A172 (cell line): ENCODE data around the gene PXT1. TPM values are rescaled to one million over a fixed set of nuclear protein-coding genes. Genes with fewer than 3 reads are reported as not detected.
"Not testable (repeated sequence)": the region's sequence is repeated elsewhere in the genome, so short reads cannot be mapped to it uniquely, and the experiment has no call there.

ENCODE experiments used
- DNase-seq: peaks from one replicate; pipeline ENCODE4 v3.0.0-alpha.2; 2015; ENCODE audit warnings: low spot score
- total RNA-seq: library from RNA; depleted of rRNA; stranded (reverse); fragments of >200 nt; shearing (Covaris generic); gene quantifications from 2 replicates; pipeline ENCODE4 v1.2.3, GENCODE V29; 2014; rRNA removed

The PXT1 gene, protein sequence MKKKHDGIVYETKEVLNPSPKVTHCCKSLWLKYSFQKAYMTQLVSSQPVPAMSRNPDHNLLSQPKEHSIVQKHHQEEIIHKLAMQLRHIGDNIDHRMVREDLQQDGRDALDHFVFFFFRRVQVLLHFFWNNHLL
- total RNA-seq = not detected in 2 replicates

DNA sequence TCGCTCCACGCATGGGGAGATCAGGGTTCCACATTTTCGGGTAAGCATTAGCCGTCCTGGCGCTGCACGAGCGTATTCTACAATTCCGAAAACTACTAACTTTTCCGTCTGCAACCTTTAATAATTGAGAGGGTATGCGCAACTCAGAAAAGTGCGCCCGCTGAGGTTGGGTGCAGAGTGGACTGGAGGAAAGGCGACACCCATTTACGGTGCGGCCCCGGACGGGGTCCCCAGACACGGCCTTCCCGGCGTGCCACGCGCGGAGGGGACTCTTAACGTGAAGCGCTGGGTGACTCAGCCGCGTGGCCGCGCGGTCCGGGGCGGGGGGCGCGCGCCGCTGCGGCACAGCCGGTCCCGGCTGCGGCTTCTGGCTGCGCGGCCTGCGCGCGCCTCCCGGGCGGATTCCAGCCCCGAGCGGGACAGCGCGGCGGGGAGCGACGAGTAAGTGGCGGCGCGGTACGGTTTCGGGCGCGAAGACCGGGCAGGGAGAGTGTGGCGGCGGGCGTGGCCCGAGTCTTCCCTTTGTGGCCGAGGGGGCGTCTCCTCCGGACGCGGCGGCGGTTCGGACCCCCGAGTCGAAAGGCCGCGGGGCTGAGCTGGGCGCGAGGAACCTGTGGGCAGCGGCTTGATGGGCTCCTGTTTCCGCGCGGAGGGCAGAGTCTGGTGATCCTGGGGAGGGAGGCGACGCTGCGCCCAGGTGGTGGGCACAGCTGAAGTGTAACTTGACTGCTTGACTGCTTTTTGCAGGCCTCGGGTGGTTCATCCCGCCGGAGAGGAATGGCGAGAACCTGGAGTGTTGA lies at the start of gene PXT1, which contains the start of gene KCTD20:
Gene PXT1, minus strand, starts transcription at position 184 of the 800 bp plus-strand sequence. CDS start 16,772 bp downstream, outside the sequence.
Gene KCTD20, plus strand, starts transcription at position 330 of the 800 bp plus-strand sequence. CDS start 27,098 bp downstream, outside the sequence.
- peak; percentile 64 for DNase-seq

GRCh38 chr6:36492092-36492491 lies 49.4 kb upstream of the PXT1 start:
- no peak for DNase-seq

GRCh38 chr6:36491378-36491965 lies 48.8 kb upstream of the PXT1 start:
- no peak for DNase-seq

DNA sequence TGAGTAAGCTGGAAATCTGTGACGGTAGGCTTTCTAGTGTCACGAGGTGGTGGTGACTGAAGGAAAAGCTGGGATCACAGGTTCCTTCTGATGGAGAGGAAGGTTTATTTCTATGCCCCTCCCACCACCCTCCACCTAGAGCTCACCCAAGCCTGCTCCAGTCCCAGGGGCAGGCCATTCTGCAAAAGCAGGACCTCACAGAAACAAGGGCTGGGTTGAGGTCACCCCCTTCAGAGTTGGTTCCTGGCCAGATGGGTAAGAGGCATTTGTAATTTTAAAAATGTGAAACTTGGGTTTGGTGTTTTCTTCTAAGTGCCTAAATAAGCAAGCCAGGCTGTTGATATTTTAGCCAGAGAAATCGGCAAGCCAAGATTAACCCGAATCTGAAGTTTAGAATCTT lies 46.8 kb upstream of the PXT1 start:
- DNase-seq = no peak

- no peak for DNase-seq
These were observed 45.6 kb upstream of the PXT1 start for GRCh38 chr6:36488221-36488620.

DNA sequence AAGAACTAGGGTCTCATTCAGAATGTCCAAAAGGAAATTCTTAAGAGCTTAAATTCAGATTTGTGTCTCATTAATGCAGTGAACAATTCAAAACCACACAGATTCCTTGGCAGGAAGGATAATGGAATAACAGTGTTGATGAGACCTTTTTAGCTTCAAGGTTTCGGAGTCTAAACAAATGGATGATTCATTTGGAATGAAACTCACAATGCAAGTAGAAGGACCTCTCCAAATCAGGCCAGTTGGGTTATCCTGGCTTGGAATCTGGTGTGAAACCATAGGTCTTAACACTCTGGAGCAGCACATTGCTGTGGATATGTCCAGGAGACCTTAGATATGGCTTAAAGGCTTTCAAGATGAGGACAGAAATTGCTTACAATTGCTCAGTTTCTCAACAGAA lies 45.0 kb upstream of the PXT1 start:
- no peak for DNase-seq

DNA sequence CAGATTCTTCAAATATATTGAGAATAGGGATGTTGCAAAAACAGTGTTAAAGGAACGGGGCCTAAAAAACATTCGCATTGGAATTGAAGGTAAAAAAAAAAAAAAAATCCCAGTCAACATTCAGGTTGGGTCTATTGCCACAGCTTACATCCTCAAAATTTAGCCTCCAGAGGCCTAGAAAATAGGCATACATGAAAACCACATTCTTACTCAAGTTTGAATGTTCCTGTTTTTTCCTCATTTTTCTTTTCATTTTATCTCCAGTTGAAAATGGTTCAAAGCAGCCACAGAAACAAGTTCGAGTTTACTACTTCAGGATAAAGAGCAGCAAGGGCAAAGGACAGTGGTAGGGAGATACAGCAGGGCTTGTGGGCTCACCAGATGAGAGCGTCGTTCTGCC lies 42.1 kb upstream of the PXT1 start:
- no peak for DNase-seq

DNA sequence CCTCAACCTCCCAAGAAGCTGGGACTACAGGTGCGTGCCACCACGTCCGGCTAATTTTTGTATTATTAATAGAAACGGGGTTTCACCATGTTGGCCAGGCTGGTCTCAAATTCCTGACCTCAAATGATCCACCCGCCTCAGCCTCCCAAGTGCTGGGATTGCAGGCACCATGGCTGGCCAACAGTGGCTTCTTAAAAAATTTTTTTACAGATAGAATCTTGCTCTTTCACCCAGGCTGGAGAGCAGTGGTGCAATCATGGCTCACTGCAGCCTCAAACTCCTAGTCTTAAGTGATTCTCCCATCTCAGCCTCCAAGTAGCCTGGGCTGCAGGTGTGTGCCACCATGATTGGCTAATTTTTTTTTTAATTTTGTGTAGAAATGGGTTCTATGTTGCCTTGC lies 40.7 kb upstream of the PXT1 start:
- not testable (repeated sequence) for DNase-seq

GRCh38 chr6:36479256-36479655 lies 36.6 kb upstream of the PXT1 start:
- no peak for DNase-seq

DNA sequence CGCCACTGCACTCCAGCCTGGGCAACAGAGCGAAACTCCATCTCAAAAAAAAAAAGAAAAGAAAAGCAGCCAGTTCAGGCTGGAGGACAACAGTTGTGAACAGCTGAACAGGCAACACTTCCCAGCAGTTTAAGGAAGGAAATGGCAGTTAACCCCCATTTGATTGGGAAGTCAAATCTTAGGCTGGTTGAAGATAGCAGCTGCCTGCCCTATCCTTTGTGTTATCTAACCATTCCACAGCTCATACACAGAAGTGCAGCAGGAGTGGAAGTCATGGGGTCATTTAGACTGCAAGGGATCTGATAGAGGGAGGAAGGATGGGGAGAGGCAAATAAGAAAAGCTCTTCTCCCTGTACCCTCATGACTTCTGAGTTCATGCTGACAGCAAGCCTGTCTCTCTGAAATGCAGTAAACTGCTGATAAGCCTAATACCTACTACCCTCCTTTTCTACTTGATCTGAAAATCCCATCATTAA lies 35.4 kb upstream of the PXT1 start:
- DNase-seq = no peak

- DNase-seq = no peak
These were observed 27.3 kb upstream of the PXT1 start for GRCh38 chr6:36469946-36470345.

DNA sequence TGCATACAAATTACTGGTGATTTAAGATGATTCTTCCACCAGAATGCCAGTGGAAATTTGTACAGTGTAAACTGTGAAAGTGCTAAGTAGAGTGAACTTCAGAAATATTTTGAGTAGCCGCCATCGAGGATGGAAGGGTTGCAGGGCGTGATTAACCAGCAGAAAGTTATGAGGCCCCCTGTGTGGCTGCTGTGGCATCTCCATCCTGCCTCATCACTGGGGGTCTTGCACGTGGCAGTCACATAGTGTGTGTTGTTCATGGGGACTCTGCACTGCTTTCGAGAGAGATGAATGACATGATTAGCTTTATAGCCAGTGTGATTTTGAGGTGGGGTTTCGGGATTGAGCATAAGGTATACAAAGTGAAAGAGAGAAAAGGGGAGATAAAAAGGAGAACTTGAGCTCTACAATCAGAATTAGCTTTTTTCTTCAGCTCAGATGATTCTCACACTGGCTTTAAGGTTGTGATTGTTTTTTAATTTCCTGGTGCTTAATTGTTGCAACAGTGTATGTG lies 26.6 kb upstream of the PXT1 start:
- DNase-seq = no peak

DNA sequence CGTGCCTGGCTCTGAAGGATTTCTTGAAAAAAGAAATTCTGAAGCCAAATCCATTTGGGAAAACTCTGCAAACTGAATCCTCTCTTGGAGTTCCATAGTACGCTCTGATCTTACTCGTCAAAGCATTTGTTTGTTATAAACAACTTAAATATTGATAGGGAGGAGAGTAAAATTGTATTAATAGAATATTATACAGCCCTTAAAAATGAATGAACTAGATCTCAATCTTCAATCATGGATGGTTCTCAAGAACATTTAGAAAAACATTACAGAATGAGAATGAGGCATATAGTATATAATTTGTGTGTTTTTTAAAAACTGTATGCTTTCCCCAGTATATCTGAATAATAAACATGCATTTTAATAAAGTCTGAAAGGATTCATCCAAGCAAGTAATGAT lies 25.0 kb upstream of the PXT1 start:
- no peak for DNase-seq

DNA sequence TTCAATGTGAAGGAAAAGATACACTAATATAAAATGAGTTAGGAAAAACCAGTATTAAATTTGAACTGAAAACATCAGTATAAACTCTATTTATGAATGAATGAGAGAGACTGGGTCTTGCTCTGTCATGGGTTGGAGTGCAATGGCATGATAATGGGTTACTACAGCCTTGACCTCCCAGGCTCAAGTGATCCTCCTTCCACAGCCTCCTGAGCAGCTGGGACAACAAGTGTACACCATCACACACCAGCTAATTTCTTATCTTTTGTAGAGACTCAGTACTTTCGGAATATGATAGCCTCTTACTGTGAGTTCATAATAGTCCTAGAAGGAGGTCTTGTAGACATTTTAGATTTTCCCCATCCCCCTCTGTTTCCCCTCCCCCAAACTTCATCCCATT lies 21.6 kb upstream of the PXT1 start:
- no peak for DNase-seq

DNA sequence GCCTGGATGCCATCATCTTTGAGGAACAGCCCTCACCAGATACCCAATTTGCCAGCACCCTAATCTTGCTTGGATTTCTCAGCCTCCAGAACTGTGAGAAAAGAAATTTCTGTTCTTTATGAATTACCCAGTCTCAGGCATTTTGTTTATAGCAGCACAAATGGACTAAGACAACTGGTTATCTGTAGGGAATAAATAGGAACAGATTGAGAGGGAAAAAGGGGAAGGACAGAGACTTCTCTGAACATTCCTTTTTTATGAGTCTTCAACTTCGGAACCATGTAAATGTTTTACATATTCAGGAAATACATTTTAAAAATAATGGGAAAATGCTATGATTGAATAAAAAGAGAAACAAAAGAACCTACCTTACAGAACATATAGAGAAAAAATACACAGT lies 21.0 kb upstream of the PXT1 start:
- no peak for DNase-seq

DNA sequence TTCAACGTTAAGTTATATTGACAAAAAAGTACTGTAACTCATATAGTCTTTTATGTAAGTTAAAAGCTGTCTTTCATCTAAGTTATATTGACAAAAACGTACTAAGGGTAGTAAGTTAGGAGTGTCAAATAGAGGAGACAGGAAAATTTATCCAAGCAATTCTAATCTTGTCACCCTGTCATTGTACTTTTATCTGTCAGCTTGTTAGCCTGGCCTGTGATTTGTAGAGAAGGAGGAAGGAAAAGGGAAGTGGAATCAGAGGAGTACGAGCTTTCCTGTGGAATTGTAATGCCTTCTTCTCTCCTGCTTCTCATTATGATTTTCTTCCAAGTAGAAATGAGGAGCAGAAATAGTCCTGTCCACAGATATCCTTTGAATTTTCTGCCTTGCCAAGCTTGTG lies 19.0 kb upstream of the PXT1 start:
- DNase-seq = no peak

- DNase-seq = no peak
These were observed 18.3 kb upstream of the PXT1 start for GRCh38 chr6:36460916-36461315.

DNA sequence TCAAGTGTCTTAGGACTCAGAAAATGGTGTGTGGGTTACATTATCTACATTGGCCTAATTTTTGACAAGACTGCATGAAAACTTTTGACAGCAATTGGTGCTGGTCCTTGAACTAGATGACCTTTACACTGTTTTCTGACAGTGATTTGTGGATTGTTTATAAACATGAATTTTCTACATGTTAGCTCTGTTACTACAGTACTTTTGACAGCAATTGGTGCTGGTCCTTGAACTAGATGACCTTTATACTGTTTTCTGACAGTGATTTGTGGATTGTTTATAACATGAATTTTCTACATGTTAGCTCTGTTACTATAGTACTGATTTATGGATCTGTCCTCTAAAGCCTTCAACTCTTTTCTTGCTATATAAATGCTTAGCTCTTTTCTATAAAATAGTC lies 16.8 kb upstream of the PXT1 start:
- no peak for DNase-seq

GRCh38 chr6:36455486-36456027 lies 12.9 kb upstream of the PXT1 start:
- DNase-seq = no peak

GRCh38 chr6:36452897-36453296 lies 10.2 kb upstream of the PXT1 start:
- DNase-seq = not testable (repeated sequence)

- not testable (repeated sequence) for DNase-seq
These were observed 6.5 kb upstream of the PXT1 start for GRCh38 chr6:36449173-36449572.

- no peak for DNase-seq
These were observed 3.0 kb upstream of the PXT1 start for GRCh38 chr6:36445621-36446020.
